HepG2 (cell line): Measurements from ENCODE around the gene LTK. TPM values are rescaled to one million over a fixed set of nuclear protein-coding genes. Genes with fewer than 3 reads are reported as not detected.

Experiments used
- HNRNPL ChIP-seq: fragments of 200-400 bp; formaldehyde crosslinking; IDR thresholded peaks from 2 replicates; pipeline ENCODE4 v1.6.1; 2017; ENCODE audit warnings: mild to moderate bottlenecking, low read depth, low read length
- KLF9 ChIP-seq: IDR thresholded peaks from 2 replicates; pipeline ENCODE4 v1.6.1; 2016; ENCODE audit warnings: low read depth
- NFE2L1 ChIP-seq: sonication (generic); formaldehyde crosslinking; IDR thresholded peaks from 2 replicates; pipeline ENCODE4 v1.4.0; 2020; ENCODE audit warnings: missing genetic modification reagents, mild to moderate bottlenecking, borderline replicate concordance
- TOPORS ChIP-seq: sonication (generic); formaldehyde crosslinking; IDR thresholded peaks from 2 replicates; pipeline ENCODE4 v1.8.0; 2023; ENCODE audit warnings: mild to moderate bottlenecking, missing genetic modification reagents
- YY1 ChIP-seq: IDR thresholded peaks from 2 replicates; pipeline ENCODE4 v1.6.1; 2011; ENCODE audit warnings: low read length, low read depth, moderate library complexity, mild to moderate bottlenecking; ENCODE audit not compliant: insufficient read depth, insufficient replicate concordance
- ZNF331 ChIP-seq: sonication (generic); formaldehyde crosslinking; IDR thresholded peaks from 2 replicates; pipeline ENCODE4 v1.4.0; 2020; ENCODE audit warnings: missing genetic modification reagents
- ZNF460 ChIP-seq: sonication (generic); formaldehyde crosslinking; IDR thresholded peaks from 2 replicates; pipeline ENCODE4 v1.5.1; 2020; ENCODE audit warnings: missing genetic modification reagents, mild to moderate bottlenecking, borderline replicate concordance
- ZNF615 ChIP-seq: sonication (generic); formaldehyde crosslinking; IDR thresholded peaks from 2 replicates; pipeline ENCODE4 v1.5.0; 2020; ENCODE audit warnings: mild to moderate bottlenecking, missing genetic modification reagents, borderline replicate concordance
- ZNF660 ChIP-seq: sonication (generic); formaldehyde crosslinking; IDR thresholded peaks from 2 replicates; pipeline ENCODE4 v1.5.1; 2020; ENCODE audit warnings: mild to moderate bottlenecking, low read depth, missing genetic modification reagents, borderline replicate concordance
- ZSCAN31 ChIP-seq: sonication (generic); formaldehyde crosslinking; IDR thresholded peaks from 2 replicates; pipeline ENCODE4 v1.5.0; 2020; ENCODE audit warnings: low read depth, mild to moderate bottlenecking, missing genetic modification reagents
- polyA plus RNA-seq, 8 experiments: library from polyadenylated mRNA; depleted of rRNA in 3 of 8; stranded (reverse) in 7 of 8; unstranded in 1 of 8; fragments of >200 nt; fragmentation: Illumina TruSeq in 4 of 8; extraction: Trizol in 4 of 8; gene quantifications; 2 replicates each; pipeline versions ENCODE4 v1.2.1 to v1.2.3, GENCODE V29; 2011 to 2016; ENCODE audit warnings: low read depth in 4 of 8, missing spikeins in 1 of 8, mixed read lengths in 1 of 8; ENCODE audit not compliant: insufficient read depth in 1 of 8
- total RNA-seq, 5 experiments: library from RNA; depleted of rRNA; stranded (reverse); fragments of >200 nt; fragmentation: Illumina TruSeq; extraction: Trizol; gene quantifications; 2 replicates each; pipeline ENCODE4 v1.2.3, GENCODE V29; 2016; ENCODE audit warnings: low read depth in 1 of 5
- TF ChIP-seq, protein P1 (sequence below): sonication (generic); formaldehyde crosslinking; IDR thresholded peaks from 2 replicates; pipeline ENCODE4 v1.4.0; 2020; ENCODE audit warnings: missing genetic modification reagents
- TF ChIP-seq, protein P2 (sequence below): sonication (generic); formaldehyde crosslinking; IDR thresholded peaks from 2 replicates; pipeline ENCODE4 v1.4.0; 2020; ENCODE audit warnings: low read depth, missing genetic modification reagents
- TF ChIP-seq, protein P3 (sequence below): IDR thresholded peaks from 2 replicates; pipeline ENCODE4 v1.6.1; 2016; ENCODE audit warnings: low read depth, control low read depth
- TF ChIP-seq, protein P4 (sequence below): sonication (generic); formaldehyde crosslinking; IDR thresholded peaks from 2 replicates; pipeline ENCODE4 v1.4.0; 2020; ENCODE audit warnings: missing genetic modification reagents
- TF ChIP-seq, protein P5 (sequence below): sonication (generic); formaldehyde crosslinking; IDR thresholded peaks from 2 replicates; pipeline ENCODE4 v1.4.0; 2020; ENCODE audit warnings: missing genetic modification reagents, borderline replicate concordance

Gene LTK
- total and polyA plus RNA-seq, 2 of the 13 experiments (the other 11 are each of a cell fraction or from before 2014, with no cell fraction given): 0.01 TPM; not detected in 1

DNA sequence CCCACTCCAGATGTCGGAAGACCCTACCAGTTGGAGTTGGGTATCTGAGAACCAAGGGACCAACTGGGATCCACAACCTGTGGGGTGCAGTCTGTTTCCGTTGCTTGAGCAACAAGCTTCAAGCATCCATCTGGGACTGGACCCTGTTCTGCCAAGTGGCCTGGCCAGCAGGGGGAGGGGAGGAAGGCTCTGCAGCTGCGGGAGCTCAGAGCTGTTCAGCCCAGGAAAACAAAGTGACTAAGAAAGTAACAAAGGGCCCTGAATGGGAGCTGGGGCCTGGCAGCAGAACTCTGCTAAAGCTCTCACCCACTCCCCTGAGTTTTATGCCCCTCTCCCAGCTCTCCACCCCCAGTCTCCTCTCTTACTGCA, 48.1 kb upstream of the LTK start (continued):
- TF ChIP-seq, protein P1, sequence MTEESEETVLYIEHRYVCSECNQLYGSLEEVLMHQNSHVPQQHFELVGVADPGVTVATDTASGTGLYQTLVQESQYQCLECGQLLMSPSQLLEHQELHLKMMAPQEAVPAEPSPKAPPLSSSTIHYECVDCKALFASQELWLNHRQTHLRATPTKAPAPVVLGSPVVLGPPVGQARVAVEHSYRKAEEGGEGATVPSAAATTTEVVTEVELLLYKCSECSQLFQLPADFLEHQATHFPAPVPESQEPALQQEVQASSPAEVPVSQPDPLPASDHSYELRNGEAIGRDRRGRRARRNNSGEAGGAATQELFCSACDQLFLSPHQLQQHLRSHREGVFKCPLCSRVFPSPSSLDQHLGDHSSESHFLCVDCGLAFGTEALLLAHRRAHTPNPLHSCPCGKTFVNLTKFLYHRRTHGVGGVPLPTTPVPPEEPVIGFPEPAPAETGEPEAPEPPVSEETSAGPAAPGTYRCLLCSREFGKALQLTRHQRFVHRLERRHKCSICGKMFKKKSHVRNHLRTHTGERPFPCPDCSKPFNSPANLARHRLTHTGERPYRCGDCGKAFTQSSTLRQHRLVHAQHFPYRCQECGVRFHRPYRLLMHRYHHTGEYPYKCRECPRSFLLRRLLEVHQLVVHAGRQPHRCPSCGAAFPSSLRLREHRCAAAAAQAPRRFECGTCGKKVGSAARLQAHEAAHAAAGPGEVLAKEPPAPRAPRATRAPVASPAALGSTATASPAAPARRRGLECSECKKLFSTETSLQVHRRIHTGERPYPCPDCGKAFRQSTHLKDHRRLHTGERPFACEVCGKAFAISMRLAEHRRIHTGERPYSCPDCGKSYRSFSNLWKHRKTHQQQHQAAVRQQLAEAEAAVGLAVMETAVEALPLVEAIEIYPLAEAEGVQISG: no peak
- no peak for TF ChIP-seq HNRNPL
- TF ChIP-seq ZNF615 (CRISPR knock-in tag): no peak
- TF ChIP-seq KLF9 (CRISPR knock-in tag): no peak
- no peak for TF ChIP-seq ZNF331 (CRISPR knock-in tag)
- TF ChIP-seq, protein P2, sequence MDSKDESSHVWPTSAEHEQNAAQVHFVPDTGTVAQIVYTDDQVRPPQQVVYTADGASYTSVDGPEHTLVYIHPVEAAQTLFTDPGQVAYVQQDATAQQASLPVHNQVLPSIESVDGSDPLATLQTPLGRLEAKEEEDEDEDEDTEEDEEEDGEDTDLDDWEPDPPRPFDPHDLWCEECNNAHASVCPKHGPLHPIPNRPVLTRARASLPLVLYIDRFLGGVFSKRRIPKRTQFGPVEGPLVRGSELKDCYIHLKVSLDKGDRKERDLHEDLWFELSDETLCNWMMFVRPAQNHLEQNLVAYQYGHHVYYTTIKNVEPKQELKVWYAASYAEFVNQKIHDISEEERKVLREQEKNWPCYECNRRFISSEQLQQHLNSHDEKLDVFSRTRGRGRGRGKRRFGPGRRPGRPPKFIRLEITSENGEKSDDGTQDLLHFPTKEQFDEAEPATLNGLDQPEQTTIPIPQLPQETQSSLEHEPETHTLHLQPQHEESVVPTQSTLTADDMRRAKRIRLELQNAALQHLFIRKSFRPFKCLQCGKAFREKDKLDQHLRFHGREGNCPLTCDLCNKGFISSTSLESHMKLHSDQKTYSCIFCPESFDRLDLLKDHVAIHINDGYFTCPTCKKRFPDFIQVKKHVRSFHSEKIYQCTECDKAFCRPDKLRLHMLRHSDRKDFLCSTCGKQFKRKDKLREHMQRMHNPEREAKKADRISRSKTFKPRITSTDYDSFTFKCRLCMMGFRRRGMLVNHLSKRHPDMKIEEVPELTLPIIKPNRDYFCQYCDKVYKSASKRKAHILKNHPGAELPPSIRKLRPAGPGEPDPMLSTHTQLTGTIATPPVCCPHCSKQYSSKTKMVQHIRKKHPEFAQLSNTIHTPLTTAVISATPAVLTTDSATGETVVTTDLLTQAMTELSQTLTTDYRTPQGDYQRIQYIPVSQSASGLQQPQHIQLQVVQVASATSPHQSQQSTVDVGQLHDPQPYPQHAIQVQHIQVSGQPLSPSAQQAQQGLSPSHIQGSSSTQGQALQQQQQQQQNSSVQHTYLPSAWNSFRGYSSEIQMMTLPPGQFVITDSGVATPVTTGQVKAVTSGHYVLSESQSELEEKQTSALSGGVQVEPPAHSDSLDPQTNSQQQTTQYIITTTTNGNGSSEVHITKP: no peak
- TF ChIP-seq TOPORS (CRISPR knock-in tag): no peak
- no peak for TF ChIP-seq ZNF460 (CRISPR knock-in tag)
- TF ChIP-seq, protein P3, sequence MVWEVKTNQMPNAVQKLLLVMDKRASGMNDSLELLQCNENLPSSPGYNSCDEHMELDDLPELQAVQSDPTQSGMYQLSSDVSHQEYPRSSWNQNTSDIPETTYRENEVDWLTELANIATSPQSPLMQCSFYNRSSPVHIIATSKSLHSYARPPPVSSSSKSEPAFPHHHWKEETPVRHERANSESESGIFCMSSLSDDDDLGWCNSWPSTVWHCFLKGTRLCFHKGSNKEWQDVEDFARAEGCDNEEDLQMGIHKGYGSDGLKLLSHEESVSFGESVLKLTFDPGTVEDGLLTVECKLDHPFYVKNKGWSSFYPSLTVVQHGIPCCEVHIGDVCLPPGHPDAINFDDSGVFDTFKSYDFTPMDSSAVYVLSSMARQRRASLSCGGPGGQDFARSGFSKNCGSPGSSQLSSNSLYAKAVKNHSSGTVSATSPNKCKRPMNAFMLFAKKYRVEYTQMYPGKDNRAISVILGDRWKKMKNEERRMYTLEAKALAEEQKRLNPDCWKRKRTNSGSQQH (CRISPR knock-in tag): no peak
- TF ChIP-seq, protein P4, sequence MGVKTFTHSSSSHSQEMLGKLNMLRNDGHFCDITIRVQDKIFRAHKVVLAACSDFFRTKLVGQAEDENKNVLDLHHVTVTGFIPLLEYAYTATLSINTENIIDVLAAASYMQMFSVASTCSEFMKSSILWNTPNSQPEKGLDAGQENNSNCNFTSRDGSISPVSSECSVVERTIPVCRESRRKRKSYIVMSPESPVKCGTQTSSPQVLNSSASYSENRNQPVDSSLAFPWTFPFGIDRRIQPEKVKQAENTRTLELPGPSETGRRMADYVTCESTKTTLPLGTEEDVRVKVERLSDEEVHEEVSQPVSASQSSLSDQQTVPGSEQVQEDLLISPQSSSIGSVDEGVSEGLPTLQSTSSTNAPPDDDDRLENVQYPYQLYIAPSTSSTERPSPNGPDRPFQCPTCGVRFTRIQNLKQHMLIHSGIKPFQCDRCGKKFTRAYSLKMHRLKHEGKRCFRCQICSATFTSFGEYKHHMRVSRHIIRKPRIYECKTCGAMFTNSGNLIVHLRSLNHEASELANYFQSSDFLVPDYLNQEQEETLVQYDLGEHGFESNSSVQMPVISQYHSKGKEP (CRISPR knock-in tag): no peak
- TF ChIP-seq, protein P5, sequence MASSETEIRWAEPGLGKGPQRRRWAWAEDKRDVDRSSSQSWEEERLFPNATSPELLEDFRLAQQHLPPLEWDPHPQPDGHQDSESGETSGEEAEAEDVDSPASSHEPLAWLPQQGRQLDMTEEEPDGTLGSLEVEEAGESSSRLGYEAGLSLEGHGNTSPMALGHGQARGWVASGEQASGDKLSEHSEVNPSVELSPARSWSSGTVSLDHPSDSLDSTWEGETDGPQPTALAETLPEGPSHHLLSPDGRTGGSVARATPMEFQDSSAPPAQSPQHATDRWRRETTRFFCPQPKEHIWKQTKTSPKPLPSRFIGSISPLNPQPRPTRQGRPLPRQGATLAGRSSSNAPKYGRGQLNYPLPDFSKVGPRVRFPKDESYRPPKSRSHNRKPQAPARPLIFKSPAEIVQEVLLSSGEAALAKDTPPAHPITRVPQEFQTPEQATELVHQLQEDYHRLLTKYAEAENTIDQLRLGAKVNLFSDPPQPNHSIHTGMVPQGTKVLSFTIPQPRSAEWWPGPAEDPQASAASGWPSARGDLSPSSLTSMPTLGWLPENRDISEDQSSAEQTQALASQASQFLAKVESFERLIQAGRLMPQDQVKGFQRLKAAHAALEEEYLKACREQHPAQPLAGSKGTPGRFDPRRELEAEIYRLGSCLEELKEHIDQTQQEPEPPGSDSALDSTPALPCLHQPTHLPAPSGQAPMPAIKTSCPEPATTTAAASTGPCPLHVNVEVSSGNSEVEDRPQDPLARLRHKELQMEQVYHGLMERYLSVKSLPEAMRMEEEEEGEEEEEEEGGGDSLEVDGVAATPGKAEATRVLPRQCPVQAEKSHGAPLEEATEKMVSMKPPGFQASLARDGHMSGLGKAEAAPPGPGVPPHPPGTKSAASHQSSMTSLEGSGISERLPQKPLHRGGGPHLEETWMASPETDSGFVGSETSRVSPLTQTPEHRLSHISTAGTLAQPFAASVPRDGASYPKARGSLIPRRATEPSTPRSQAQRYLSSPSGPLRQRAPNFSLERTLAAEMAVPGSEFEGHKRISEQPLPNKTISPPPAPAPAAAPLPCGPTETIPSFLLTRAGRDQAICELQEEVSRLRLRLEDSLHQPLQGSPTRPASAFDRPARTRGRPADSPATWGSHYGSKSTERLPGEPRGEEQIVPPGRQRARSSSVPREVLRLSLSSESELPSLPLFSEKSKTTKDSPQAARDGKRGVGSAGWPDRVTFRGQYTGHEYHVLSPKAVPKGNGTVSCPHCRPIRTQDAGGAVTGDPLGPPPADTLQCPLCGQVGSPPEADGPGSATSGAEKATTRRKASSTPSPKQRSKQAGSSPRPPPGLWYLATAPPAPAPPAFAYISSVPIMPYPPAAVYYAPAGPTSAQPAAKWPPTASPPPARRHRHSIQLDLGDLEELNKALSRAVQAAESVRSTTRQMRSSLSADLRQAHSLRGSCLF (CRISPR knock-in tag): no peak
- TF ChIP-seq NFE2L1: no peak
- no peak for TF ChIP-seq YY1
- no peak for TF ChIP-seq ZNF660 (CRISPR knock-in tag)
- no peak for TF ChIP-seq ZSCAN31 (CRISPR knock-in tag)
